ENCODE results near the gene MLX. TPM values are rescaled to one million over a fixed set of nuclear protein-coding genes. Genes with fewer than 3 reads are reported as not detected.
A peak's percentile ranks its signal among the peaks of the same experiment; 100 is the strongest.
"Not testable (repeated sequence)": the region's sequence is repeated elsewhere in the genome, so short reads cannot be mapped to it uniquely, and the experiment has no call there.

Gene MLX
- total RNA-seq, 1 donor from 2014 or later = 69.1 TPM

- peak; percentile 90 for ATAC-seq (ENCODE audit: poor library complexity)
- intact Hi-C loops (cut with DNase I) = no loop called here
- DNase-seq = no peak
Observed at GRCh38 chr17:42598905-42599304, 32.0 kb downstream of the MLX start.

- no peak for ATAC-seq (ENCODE audit: poor library complexity)
- intact Hi-C loops (cut with DNase I) = no loop called here
- no peak for DNase-seq
Observed at GRCh38 chr17:42603318-42603717, 36.4 kb downstream of the MLX start.

GRCh38 chr17:42607769-42608168, 40.9 kb downstream of the MLX start:
- ATAC-seq (ENCODE audit: poor library complexity) (no peak), DNase-seq (no peak)
- intact Hi-C loops (cut with DNase I) = loop anchor here (5.0 kb wide), 1 partner anchor 70 kb away; the partner anchor contains the start of gene PLEKHH3

GRCh38 chr17:42608305-42609181, 41.6 kb downstream of the MLX start:
- ATAC-seq (ENCODE audit: poor library complexity) (peak; percentile 68), DNase-seq (peak; percentile 48)
- intact Hi-C loops (cut with DNase I) = loop anchor here (5.0 kb wide), 1 partner anchor 69 kb away; the partner anchor contains the start of gene PLEKHH3

GRCh38 chr17:42609182-42609813, 42.4 kb downstream of the MLX start, which contains the start of the genes RETREG3 and TUBG1:
TSS of gene RETREG3 (minus strand) at chr17:42609374. CDS start at chr17:42609324, 50 bp downstream.
TSS of gene TUBG1 (plus strand) at chr17:42609683. CDS start at chr17:42609738, 55 bp downstream.
- DNase-seq (peak; percentile 100), ATAC-seq (ENCODE audit: poor library complexity) (peak; percentile 98)
- intact Hi-C loops (cut with DNase I) = loop anchor here (5.0 kb wide), 1 partner anchor 68 kb away; the partner anchor contains the start of gene PLEKHH3

- ATAC-seq (ENCODE audit: poor library complexity) = peak; percentile 29
- DNase-seq = not testable (repeated sequence)
- intact Hi-C loops (cut with DNase I) = loop anchor here (5.0 kb wide), 1 partner anchor 67 kb away; the partner anchor contains the start of gene PLEKHH3
Observed at GRCh38 chr17:42609814-42610801, 43.2 kb downstream of the MLX start.

- DNase-seq (no peak), ATAC-seq (ENCODE audit: poor library complexity) (no peak)
- intact Hi-C loops (cut with DNase I) = no loop called here
Observed at GRCh38 chr17:42612013-42612412, 45.1 kb downstream of the MLX start.

- ATAC-seq (ENCODE audit: poor library complexity) = no peak
- intact Hi-C loops (cut with DNase I) = no loop called here
- DNase-seq = no peak
Observed at GRCh38 chr17:42613699-42614295, 46.9 kb downstream of the MLX start.

- ATAC-seq (ENCODE audit: poor library complexity) (peak; percentile 32), DNase-seq (no peak)
- intact Hi-C loops (cut with DNase I) = no loop called here
Observed at GRCh38 chr17:42617956-42618431, 51.1 kb downstream of the MLX start.

- peak; percentile 72 for DNase-seq
- ATAC-seq (ENCODE audit: poor library complexity) = peak; percentile 95
- intact Hi-C loops (cut with DNase I) = no loop called here
Observed at GRCh38 chr17:42618442-42619150, 51.7 kb downstream of the MLX start.

GRCh38 chr17:42621987-42622386, 55.1 kb downstream of the MLX start:
- DNase-seq; ATAC-seq (ENCODE audit: poor library complexity); intact Hi-C loops (cut with DNase I): not testable (repeated sequence)

Other genes with a start within 250 kb of the MLX start
- 127 TPM for gene STAT3, start 178.7 kb upstream of the MLX start, total RNA-seq
- 200 TPM for gene CAVIN1, start 143.8 kb upstream of the MLX start, total RNA-seq
- gene ATP6V0A1, start 108.2 kb upstream of the MLX start, total RNA-seq = 29.9 TPM
- gene NAGLU, start 30.9 kb upstream of the MLX start, total RNA-seq = 8.3 TPM
- gene HSD17B1, start 14.2 kb upstream of the MLX start, total RNA-seq = 0.78 TPM
- 41.6 TPM for gene COASY, start 5.0 kb upstream of the MLX start, total RNA-seq
- gene PSMC3IP, start 10.6 kb downstream of the MLX start, total RNA-seq = 2.3 TPM
- 21.4 TPM for gene RETREG3, start 42.3 kb downstream of the MLX start, total RNA-seq
- gene TUBG1, start 42.6 kb downstream of the MLX start, total RNA-seq = 49.1 TPM
- 12.4 TPM for gene TUBG2, start 92.2 kb downstream of the MLX start, total RNA-seq
- 27.5 TPM for gene PLEKHH3, start 109.9 kb downstream of the MLX start, total RNA-seq
- gene CCR10, start 114.7 kb downstream of the MLX start, total RNA-seq = 1.0 TPM
- gene CNTNAP1, start 115.4 kb downstream of the MLX start, total RNA-seq = 4.2 TPM
- 47.2 TPM for gene EZH1, start 177.9 kb downstream of the MLX start, total RNA-seq
- 38.2 TPM for gene RAMP2, start 194.1 kb downstream of the MLX start, total RNA-seq
- 30.3 TPM for gene VPS25, start 206.3 kb downstream of the MLX start, total RNA-seq
- not detected for gene WNK4, start 213.5 kb downstream of the MLX start, total RNA-seq
- 67.2 TPM for gene COA3, start 231.6 kb downstream of the MLX start, total RNA-seq
- not detected for gene CNTD1, start 231.8 kb downstream of the MLX start, total RNA-seq